Skin of body (tissue), 2 donors: Measurements from ENCODE around the gene CBLL1. TPM values are rescaled to one million over a fixed set of nuclear protein-coding genes. Genes with fewer than 3 reads are reported as not detected.

Source experiments
- DNase-seq: peaks from one replicate; lab custom pipeline; 2025; lab: John Stamatoyannopoulos, UW
- total RNA-seq: library from RNA; depleted of rRNA; stranded (reverse); fragments of >200 nt; gene quantifications from one replicate; pipeline ENCODE4 v1.2.3, GENCODE V29; 2014

The CBLL1 gene
- total RNA-seq, 1 donor from 2014 or later = 16.0 TPM

- DNase-seq = no peak
Observed at GRCh38 chr7:107742678-107743566, 1.0 kb upstream of the CBLL1 start.

- DNase-seq = no peak
Observed at GRCh38 chr7:107744345-107744750, 406 bp downstream of the CBLL1 start.

GRCh38 chr7:107746006-107746405, 2.1 kb downstream of the CBLL1 start:
- DNase-seq = no peak

GRCh38 chr7:107751113-107751512, 7.2 kb downstream of the CBLL1 start:
- no peak for DNase-seq

GRCh38 chr7:107754642-107755041, 10.7 kb downstream of the CBLL1 start:
- DNase-seq = no peak

GRCh38 chr7:107758667-107759066, 14.7 kb downstream of the CBLL1 start:
- DNase-seq = no peak

GRCh38 chr7:107767391-107767790, 23.4 kb downstream of the CBLL1 start:
- no peak for DNase-seq

GRCh38 chr7:107768263-107768662, 24.3 kb downstream of the CBLL1 start:
- no peak for DNase-seq

GRCh38 chr7:107773027-107773426, 29.1 kb downstream of the CBLL1 start:
- no peak for DNase-seq

- no peak for DNase-seq
Observed at GRCh38 chr7:107777702-107778101, 33.8 kb downstream of the CBLL1 start.

- DNase-seq = no peak
Observed at GRCh38 chr7:107778283-107778682, 34.3 kb downstream of the CBLL1 start.

GRCh38 chr7:107779647-107780099, 35.7 kb downstream of the CBLL1 start:
- no peak for DNase-seq

GRCh38 chr7:107782374-107782773, 38.4 kb downstream of the CBLL1 start:
- no peak for DNase-seq

GRCh38 chr7:107783648-107784047, 39.7 kb downstream of the CBLL1 start:
- DNase-seq = no peak

GRCh38 chr7:107785170-107785569, 41.2 kb downstream of the CBLL1 start:
- no peak for DNase-seq

- DNase-seq = no peak
Observed at GRCh38 chr7:107785926-107786325, 42.0 kb downstream of the CBLL1 start.

GRCh38 chr7:107788216-107788615, 44.3 kb downstream of the CBLL1 start:
- DNase-seq = no peak

GRCh38 chr7:107788662-107789061, 44.7 kb downstream of the CBLL1 start:
- no peak for DNase-seq

GRCh38 chr7:107789647-107790046, 45.7 kb downstream of the CBLL1 start:
- DNase-seq = no peak

GRCh38 chr7:107792364-107792763, 48.4 kb downstream of the CBLL1 start:
- no peak for DNase-seq

GRCh38 chr7:107799647-107800264, 55.8 kb downstream of the CBLL1 start:
- DNase-seq = no peak

GRCh38 chr7:107803009-107803610, 59.2 kb downstream of the CBLL1 start, which contains the start of gene SLC26A3:
Gene SLC26A3 (minus strand): TSS chr7:107803223. CDS start chr7:107794509, 8,714 bp downstream.
- DNase-seq = no peak
